ENCODE data around the gene SEMA5A. TPM values are rescaled to one million over a fixed set of nuclear protein-coding genes. Genes with fewer than 3 reads are reported as not detected.

The SEMA5A gene
- total RNA-seq, 1 donor from 2014 or later = 1.6 TPM

DNA sequence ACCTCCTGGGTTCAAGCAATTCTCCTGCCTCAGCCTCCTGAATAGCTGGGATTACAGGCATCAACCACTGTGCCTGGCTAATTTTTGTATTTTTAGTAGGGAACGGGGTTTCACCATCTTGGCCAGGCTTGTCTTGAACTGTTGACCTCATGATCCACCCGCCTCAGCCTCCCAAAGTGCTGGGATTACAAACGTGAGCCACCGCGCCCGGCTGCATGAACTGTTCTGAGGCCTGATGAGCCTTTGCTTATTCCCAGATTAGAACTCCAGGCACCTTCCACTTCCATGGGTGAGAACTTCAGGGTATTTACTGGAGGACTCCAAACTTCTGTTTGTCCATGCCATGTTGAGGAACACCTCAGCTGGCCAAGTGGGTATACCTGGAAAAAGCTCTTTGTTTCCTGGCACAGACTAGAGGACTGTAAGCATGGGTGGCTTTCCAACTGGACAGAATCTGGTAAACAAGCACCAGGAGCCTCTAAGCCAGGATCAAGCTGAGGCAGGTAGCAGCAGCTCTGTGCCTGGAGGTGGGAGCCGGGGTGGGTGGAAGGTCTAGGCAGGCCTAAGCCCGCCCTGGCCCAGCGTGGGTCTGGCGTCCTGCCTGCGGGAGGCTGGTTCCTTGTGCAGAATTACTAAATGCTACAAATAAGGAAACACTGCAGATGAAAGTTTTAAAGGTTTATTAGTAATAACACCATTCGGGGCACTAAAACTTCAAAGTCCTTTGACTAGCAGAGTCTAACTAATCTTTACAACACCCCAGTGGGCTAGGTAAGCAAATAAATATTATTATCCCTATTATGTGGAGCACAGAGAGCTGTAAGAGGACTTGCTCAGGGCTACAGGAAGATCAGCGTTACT lies 78.4 kb downstream of the SEMA5A start:
- peak; percentile 89 for DNase-seq (ENCODE audit: low read depth)

DNA sequence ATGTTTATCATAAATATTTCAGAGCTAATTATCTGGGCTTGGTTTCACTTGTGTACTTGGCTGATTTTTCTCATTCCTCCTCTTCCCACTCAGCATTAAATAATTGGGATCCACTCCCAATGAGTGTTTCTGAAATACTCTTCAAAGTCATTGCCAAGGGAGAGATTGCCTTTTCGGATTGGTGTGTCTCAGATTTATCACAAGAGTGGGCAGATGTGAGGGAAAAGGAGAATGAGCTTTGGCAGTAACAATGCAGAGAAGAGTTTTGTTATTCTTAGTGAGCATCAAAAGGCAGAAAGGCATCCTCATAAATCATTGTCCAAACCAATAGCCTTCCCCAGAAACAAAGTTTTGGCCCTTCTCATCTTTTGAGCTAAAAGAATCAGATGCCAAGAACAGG lies 79.2 kb downstream of the SEMA5A start:
- DNase-seq (ENCODE audit: low read depth) (no peak), FAIRE-seq (no peak)
- H3K4me3 ChIP-seq (ENCODE audit: low read depth, low read length) = no peak overlapping the region
- TF ChIP-seq, protein P1, sequence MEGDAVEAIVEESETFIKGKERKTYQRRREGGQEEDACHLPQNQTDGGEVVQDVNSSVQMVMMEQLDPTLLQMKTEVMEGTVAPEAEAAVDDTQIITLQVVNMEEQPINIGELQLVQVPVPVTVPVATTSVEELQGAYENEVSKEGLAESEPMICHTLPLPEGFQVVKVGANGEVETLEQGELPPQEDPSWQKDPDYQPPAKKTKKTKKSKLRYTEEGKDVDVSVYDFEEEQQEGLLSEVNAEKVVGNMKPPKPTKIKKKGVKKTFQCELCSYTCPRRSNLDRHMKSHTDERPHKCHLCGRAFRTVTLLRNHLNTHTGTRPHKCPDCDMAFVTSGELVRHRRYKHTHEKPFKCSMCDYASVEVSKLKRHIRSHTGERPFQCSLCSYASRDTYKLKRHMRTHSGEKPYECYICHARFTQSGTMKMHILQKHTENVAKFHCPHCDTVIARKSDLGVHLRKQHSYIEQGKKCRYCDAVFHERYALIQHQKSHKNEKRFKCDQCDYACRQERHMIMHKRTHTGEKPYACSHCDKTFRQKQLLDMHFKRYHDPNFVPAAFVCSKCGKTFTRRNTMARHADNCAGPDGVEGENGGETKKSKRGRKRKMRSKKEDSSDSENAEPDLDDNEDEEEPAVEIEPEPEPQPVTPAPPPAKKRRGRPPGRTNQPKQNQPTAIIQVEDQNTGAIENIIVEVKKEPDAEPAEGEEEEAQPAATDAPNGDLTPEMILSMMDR (IDR thresholded peaks at IDR 0.05; ENCODE audit: insufficient read depth, low read length, severe bottlenecking) = no peak
- no peaks in the 10 kb centered on the region for H3K27me3 ChIP-seq (ENCODE audit: control insufficient read depth, insufficient read depth, low read length)
- no peaks in the 10 kb centered on the region for H3K36me3 ChIP-seq (ENCODE audit: control insufficient read depth, insufficient read depth, low read length)

More for the DNA sequence above, 78.4 kb downstream of the SEMA5A start:
- Histone ChIP-seq H3K4me3 (ENCODE audit: low read depth, low read length) (no peak overlapping the region), H3K27me3 (ENCODE audit: control insufficient read depth, insufficient read depth, low read length) (no peaks in the 10 kb centered on the region), H3K36me3 (ENCODE audit: control insufficient read depth, insufficient read depth, low read length) (no peaks in the 10 kb centered on the region)
- TF ChIP-seq, protein P1 (IDR thresholded peaks at IDR 0.05; ENCODE audit: insufficient read depth, low read length, severe bottlenecking) = no peak
- FAIRE-seq = no peak

DNA sequence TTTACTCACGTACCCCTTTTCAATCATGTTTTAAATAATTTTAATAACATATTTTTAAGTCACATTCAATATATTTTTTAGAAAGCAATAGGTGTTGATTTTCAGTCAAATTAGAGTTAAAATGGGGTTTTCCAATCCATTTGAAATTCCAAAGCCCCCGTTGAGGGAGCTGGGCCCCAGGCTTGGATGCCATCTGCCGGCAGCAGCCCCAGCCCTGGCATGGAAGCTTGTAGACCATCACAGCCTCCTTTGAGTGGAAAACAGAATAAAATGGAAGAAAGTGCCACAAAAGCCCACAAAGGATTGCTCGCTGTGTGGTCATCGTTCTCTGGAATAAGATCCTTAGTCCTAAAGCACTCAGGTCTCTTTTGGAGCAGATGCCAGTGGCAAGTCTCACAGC lies 81.4 kb downstream of the SEMA5A start:
- Histone ChIP-seq H3K27me3 (ENCODE audit: control insufficient read depth, insufficient read depth, low read length) (no peaks in the 10 kb centered on the region), H3K4me3 (ENCODE audit: low read depth, low read length) (no peak overlapping the region), H3K36me3 (ENCODE audit: control insufficient read depth, insufficient read depth, low read length) (no peaks in the 10 kb centered on the region)
- DNase-seq (ENCODE audit: low read depth) (no peak), FAIRE-seq (no peak)
- TF ChIP-seq, protein P1 (IDR thresholded peaks at IDR 0.05; ENCODE audit: insufficient read depth, low read length, severe bottlenecking) = no peak

DNA sequence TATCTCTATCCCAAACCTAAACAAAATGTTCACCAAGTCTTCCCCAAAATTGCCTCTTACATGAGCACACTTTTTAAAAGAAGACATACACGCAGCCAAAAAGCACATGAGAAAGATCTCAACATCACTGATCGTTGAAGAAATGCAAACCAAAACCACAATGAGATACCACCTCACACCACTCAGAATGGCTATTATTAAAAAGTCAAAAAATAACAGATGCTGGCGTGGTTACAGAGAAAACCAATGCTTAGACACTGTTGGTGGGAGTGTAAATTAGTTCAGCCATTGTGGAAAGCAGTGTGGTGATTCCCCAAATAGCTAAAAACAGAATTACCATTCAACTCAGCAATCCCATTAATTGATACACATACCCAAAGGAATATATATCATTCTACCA lies 83.8 kb downstream of the SEMA5A start:
- TF ChIP-seq, protein P1 (IDR thresholded peaks at IDR 0.05; ENCODE audit: insufficient read depth, low read length, severe bottlenecking) = no peak
- H3K36me3 ChIP-seq (ENCODE audit: control insufficient read depth, insufficient read depth, low read length) = no peaks in the 10 kb centered on the region
- H3K4me3 ChIP-seq (ENCODE audit: low read depth, low read length) = no peak overlapping the region
- no peak for DNase-seq (ENCODE audit: low read depth)
- no peaks in the 10 kb centered on the region for H3K27me3 ChIP-seq (ENCODE audit: control insufficient read depth, insufficient read depth, low read length)
- no peak for FAIRE-seq

DNA sequence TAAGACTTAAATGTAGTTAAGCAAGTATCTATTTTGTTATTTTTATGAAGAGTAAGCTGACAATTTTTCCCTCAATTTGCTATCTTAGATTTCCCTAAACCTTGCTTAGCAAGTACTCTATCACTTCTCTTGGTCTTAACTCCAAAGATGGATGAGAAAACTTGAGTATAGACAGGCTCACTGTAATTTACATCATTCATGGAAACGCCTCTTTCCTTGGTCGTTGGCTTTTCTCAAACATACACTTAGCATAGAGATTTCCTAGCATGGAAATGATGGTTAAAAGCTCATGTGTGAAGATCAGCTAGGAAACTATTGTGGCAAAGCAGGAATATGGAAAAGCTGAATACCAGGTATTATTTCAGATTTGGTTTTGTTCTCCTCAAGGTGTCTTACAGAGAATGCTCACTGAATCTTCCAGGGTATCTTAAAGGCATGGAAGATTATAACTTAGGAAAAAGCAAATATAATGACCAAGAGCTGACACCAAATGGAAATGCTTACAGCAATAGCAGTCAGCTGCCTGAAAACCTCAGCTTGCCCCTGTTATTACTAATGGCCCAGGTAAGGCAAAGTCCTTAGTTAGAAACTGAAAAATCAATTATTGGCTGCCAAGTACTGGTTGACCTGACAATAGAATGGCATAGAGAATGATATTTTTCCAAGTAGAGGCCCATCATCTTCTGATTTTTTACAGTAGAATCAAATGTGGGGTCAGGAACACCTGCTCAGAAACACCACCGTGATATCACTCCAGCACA lies 84.8 kb downstream of the SEMA5A start:
- DNase-seq (ENCODE audit: low read depth) (no peak), FAIRE-seq (no peak)
- TF ChIP-seq, protein P1 (IDR thresholded peaks at IDR 0.05; ENCODE audit: insufficient read depth, low read length, severe bottlenecking) = no peak
- Histone ChIP-seq H3K36me3 (ENCODE audit: control insufficient read depth, insufficient read depth, low read length) (no peaks in the 10 kb centered on the region), H3K27me3 (ENCODE audit: control insufficient read depth, insufficient read depth, low read length) (no peaks in the 10 kb centered on the region), H3K4me3 (ENCODE audit: low read depth, low read length) (no peak overlapping the region)

All from bronchial epithelial cell (primary cell).